Measurements from ENCODE around the gene PAEP.

Gene PAEP

GRCh38 chr9:135591506-135592330, 30.2 kb downstream of the PAEP start:
- Histone ChIP-seq H3K27me3 (ENCODE audit: insufficient read depth, low read length) (no peaks in the 10 kb centered on the region), H3K9ac (ENCODE audit: low read depth, low read length) (no peak overlapping the region), H3K27ac (ENCODE audit: low read depth, low read length) (no peak overlapping the region), H3K4me3 (ENCODE audit: low read length) (no peak overlapping the region), H3K36me3 (ENCODE audit: insufficient read depth, low read length) (no peaks in the 10 kb centered on the region), H3K9me3 (ENCODE audit: insufficient read depth, low read depth, low read length) (peaks cover 15% of the 10 kb centered on the region; the same call in 1 of the 2 replicates), H3K4me1 (ENCODE audit: insufficient read depth, low read length) (no peaks in the 10 kb centered on the region)
- WGBS = 91% methylated on average over 22 of the region's 22 CpGs

- 89% methylated on average over 5 of the region's 5 CpGs for WGBS
- H3K9me3 ChIP-seq (ENCODE audit: insufficient read depth, low read depth, low read length) = peaks cover 15% of the 10 kb centered on the region; the same call in 1 of the 2 replicates
- H3K4me3 ChIP-seq (ENCODE audit: low read length) = no peak overlapping the region
- no peaks in the 10 kb centered on the region for H3K27me3 ChIP-seq (ENCODE audit: insufficient read depth, low read length)
- H3K9ac ChIP-seq (ENCODE audit: low read depth, low read length) = no peak overlapping the region
- H3K27ac ChIP-seq (ENCODE audit: low read depth, low read length) = no peak overlapping the region
- H3K36me3 ChIP-seq (ENCODE audit: insufficient read depth, low read length) = no peaks in the 10 kb centered on the region
- H3K4me1 ChIP-seq (ENCODE audit: insufficient read depth, low read length) = no peaks in the 10 kb centered on the region
Observed at GRCh38 chr9:135592331-135592590, 30.7 kb downstream of the PAEP start.

- H3K9ac ChIP-seq (ENCODE audit: low read depth, low read length) = no peak overlapping the region
- H3K9me3 ChIP-seq (ENCODE audit: insufficient read depth, low read depth, low read length) = peaks cover 15% of the 10 kb centered on the region; the same call in 1 of the 2 replicates
- H3K4me3 ChIP-seq (ENCODE audit: low read length) = no peak overlapping the region
- no peaks in the 10 kb centered on the region for H3K4me1 ChIP-seq (ENCODE audit: insufficient read depth, low read length)
- no peaks in the 10 kb centered on the region for H3K36me3 ChIP-seq (ENCODE audit: insufficient read depth, low read length)
- WGBS = 96% methylated on average over 10 of the region's 13 CpGs
- H3K27ac ChIP-seq (ENCODE audit: low read depth, low read length) = no peak overlapping the region
- H3K27me3 ChIP-seq (ENCODE audit: insufficient read depth, low read length) = no peaks in the 10 kb centered on the region
Observed at GRCh38 chr9:135592625-135593024, 31.1 kb downstream of the PAEP start.

- 86% methylated on average over 2 of the region's 2 CpGs for WGBS
- H3K27me3 ChIP-seq (ENCODE audit: insufficient read depth, low read length) = no peaks in the 10 kb centered on the region
- no peaks in the 10 kb centered on the region for H3K36me3 ChIP-seq (ENCODE audit: insufficient read depth, low read length)
- H3K4me3 ChIP-seq (ENCODE audit: low read length) = no peak overlapping the region
- H3K4me1 ChIP-seq (ENCODE audit: insufficient read depth, low read length) = no peaks in the 10 kb centered on the region
- peaks cover 15% of the 10 kb centered on the region; the same call in 1 of the 2 replicates for H3K9me3 ChIP-seq (ENCODE audit: insufficient read depth, low read depth, low read length)
- H3K27ac ChIP-seq (ENCODE audit: low read depth, low read length) = no peak overlapping the region
- no peak overlapping the region for H3K9ac ChIP-seq (ENCODE audit: low read depth, low read length)
Observed at GRCh38 chr9:135596211-135596610, 34.7 kb downstream of the PAEP start.

- Histone ChIP-seq H3K4me1 (ENCODE audit: insufficient read depth, low read length) (no peaks in the 10 kb centered on the region), H3K9me3 (ENCODE audit: insufficient read depth, low read depth, low read length) (peaks cover 4% of the 10 kb centered on the region; the same call in 1 of the 2 replicates), H3K27ac (ENCODE audit: low read depth, low read length) (no peak overlapping the region), H3K36me3 (ENCODE audit: insufficient read depth, low read length) (no peaks in the 10 kb centered on the region), H3K9ac (ENCODE audit: low read depth, low read length) (no peak overlapping the region), H3K27me3 (ENCODE audit: insufficient read depth, low read length) (no peaks in the 10 kb centered on the region), H3K4me3 (ENCODE audit: low read length) (no peak overlapping the region)
- WGBS = 81% methylated on average over 5 of the region's 5 CpGs
Observed at GRCh38 chr9:135600296-135600817, 38.8 kb downstream of the PAEP start.

- Histone ChIP-seq H3K4me3 (ENCODE audit: low read length) (no peak overlapping the region), H3K36me3 (ENCODE audit: insufficient read depth, low read length) (no peaks in the 10 kb centered on the region), H3K9ac (ENCODE audit: low read depth, low read length) (no peak overlapping the region), H3K9me3 (ENCODE audit: insufficient read depth, low read depth, low read length) (no peaks in the 10 kb centered on the region), H3K27me3 (ENCODE audit: insufficient read depth, low read length) (no peaks in the 10 kb centered on the region), H3K27ac (ENCODE audit: low read depth, low read length) (no peak overlapping the region), H3K4me1 (ENCODE audit: insufficient read depth, low read length) (no peaks in the 10 kb centered on the region)
- 97% methylated on average over 8 of the region's 8 CpGs for WGBS
Observed at GRCh38 chr9:135601988-135602387, 40.4 kb downstream of the PAEP start.

GRCh38 chr9:135602789-135603481, 41.4 kb downstream of the PAEP start:
- WGBS = 66% methylated on average over 24 of the region's 24 CpGs
- Histone ChIP-seq H3K36me3 (ENCODE audit: insufficient read depth, low read length) (no peaks in the 10 kb centered on the region), H3K27ac (ENCODE audit: low read depth, low read length) (no peak overlapping the region), H3K4me3 (ENCODE audit: low read length) (no peak overlapping the region), H3K9ac (ENCODE audit: low read depth, low read length) (no peak overlapping the region), H3K9me3 (ENCODE audit: insufficient read depth, low read depth, low read length) (no peaks in the 10 kb centered on the region), H3K4me1 (ENCODE audit: insufficient read depth, low read length) (no peaks in the 10 kb centered on the region), H3K27me3 (ENCODE audit: insufficient read depth, low read length) (no peaks in the 10 kb centered on the region)

GRCh38 chr9:135604437-135605237, 43.1 kb downstream of the PAEP start:
- no peak overlapping the region for H3K27ac ChIP-seq (ENCODE audit: low read depth, low read length)
- H3K27me3 ChIP-seq (ENCODE audit: insufficient read depth, low read length) = no peaks in the 10 kb centered on the region
- H3K4me1 ChIP-seq (ENCODE audit: insufficient read depth, low read length) = no peaks in the 10 kb centered on the region
- no peaks in the 10 kb centered on the region for H3K36me3 ChIP-seq (ENCODE audit: insufficient read depth, low read length)
- H3K9ac ChIP-seq (ENCODE audit: low read depth, low read length) = no peak overlapping the region
- H3K4me3 ChIP-seq (ENCODE audit: low read length) = no peak overlapping the region
- no peaks in the 10 kb centered on the region for H3K9me3 ChIP-seq (ENCODE audit: insufficient read depth, low read depth, low read length)
- WGBS = 87% methylated on average over 31 of the region's 31 CpGs

- H3K27me3 ChIP-seq (ENCODE audit: insufficient read depth, low read length) = no peaks in the 10 kb centered on the region
- no peaks in the 10 kb centered on the region for H3K36me3 ChIP-seq (ENCODE audit: insufficient read depth, low read length)
- no peak overlapping the region for H3K27ac ChIP-seq (ENCODE audit: low read depth, low read length)
- no peak overlapping the region for H3K4me3 ChIP-seq (ENCODE audit: low read length)
- no peak overlapping the region for H3K9ac ChIP-seq (ENCODE audit: low read depth, low read length)
- WGBS = 94% methylated on average over 14 of the region's 14 CpGs
- H3K4me1 ChIP-seq (ENCODE audit: insufficient read depth, low read length) = no peaks in the 10 kb centered on the region
- H3K9me3 ChIP-seq (ENCODE audit: insufficient read depth, low read depth, low read length) = no peaks in the 10 kb centered on the region
Observed at GRCh38 chr9:135605238-135605781, 43.8 kb downstream of the PAEP start.

GRCh38 chr9:135606885-135607259, 45.3 kb downstream of the PAEP start:
- Histone ChIP-seq H3K4me1 (ENCODE audit: insufficient read depth, low read length) (no peaks in the 10 kb centered on the region), H3K9ac (ENCODE audit: low read depth, low read length) (no peak overlapping the region), H3K4me3 (ENCODE audit: low read length) (no peak overlapping the region), H3K27me3 (ENCODE audit: insufficient read depth, low read length) (no peaks in the 10 kb centered on the region), H3K27ac (ENCODE audit: low read depth, low read length) (no peak overlapping the region), H3K36me3 (ENCODE audit: insufficient read depth, low read length) (no peaks in the 10 kb centered on the region), H3K9me3 (ENCODE audit: insufficient read depth, low read depth, low read length) (0 out of 2 replicates have a peak, but pooled peaks cover 4% of the 10 kb centered on the region)
- WGBS = 94% methylated on average over 11 of the region's 11 CpGs
